ENCODE measurements around the gene CR1L.
"Not testable (repeated sequence)": the region's sequence is repeated elsewhere in the genome, so short reads cannot be mapped to it uniquely, and the experiment has no call there.

DNA sequence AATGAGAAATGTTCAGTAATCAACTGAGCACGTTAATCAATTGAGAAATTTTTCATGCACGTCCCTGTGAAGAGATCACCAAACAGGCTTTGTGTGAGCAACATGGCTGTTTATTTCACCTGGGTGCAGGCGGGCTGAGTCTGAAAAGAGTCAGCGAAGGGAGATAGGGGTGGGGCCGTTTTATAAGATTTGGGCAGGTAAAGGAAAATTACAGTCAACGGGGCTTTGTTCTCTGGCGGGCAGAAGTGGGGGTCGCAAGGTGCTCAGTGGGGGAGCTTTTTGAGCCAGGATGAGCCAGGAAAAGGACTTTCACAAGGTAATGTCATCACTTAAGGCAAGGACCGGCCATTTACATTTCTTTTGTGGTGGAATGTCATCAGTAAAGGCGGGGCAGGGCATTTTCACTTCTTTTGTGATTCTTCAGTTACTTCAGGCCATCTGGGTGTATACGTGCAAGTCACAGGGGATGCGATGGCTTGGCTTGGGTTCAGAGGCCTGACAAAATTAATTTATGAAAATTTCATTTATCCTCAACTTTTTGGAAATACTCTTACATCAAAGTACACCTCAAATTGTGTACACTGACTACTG, 11.1 kb upstream of the CR1L start:
- TF ChIP-seq, protein P1, sequence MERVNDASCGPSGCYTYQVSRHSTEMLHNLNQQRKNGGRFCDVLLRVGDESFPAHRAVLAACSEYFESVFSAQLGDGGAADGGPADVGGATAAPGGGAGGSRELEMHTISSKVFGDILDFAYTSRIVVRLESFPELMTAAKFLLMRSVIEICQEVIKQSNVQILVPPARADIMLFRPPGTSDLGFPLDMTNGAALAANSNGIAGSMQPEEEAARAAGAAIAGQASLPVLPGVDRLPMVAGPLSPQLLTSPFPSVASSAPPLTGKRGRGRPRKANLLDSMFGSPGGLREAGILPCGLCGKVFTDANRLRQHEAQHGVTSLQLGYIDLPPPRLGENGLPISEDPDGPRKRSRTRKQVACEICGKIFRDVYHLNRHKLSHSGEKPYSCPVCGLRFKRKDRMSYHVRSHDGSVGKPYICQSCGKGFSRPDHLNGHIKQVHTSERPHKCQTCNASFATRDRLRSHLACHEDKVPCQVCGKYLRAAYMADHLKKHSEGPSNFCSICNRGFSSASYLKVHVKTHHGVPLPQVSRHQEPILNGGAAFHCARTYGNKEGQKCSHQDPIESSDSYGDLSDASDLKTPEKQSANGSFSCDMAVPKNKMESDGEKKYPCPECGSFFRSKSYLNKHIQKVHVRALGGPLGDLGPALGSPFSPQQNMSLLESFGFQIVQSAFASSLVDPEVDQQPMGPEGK (CRISPR knock-in tag; IDR thresholded peaks at IDR 0.05; ENCODE audit: borderline replicate concordance): not testable (repeated sequence)
- not testable (repeated sequence) for TF ChIP-seq CSDC2 (CRISPR knock-in tag; IDR thresholded peaks at IDR 0.05); ZNF70 (CRISPR knock-in tag; IDR thresholded peaks at IDR 0.05); ISL1 (CRISPR knock-in tag; IDR thresholded peaks at IDR 0.05); TCF4 (CRISPR knock-in tag; IDR thresholded peaks at IDR 0.05; ENCODE audit: borderline replicate concordance); ZFP30 (CRISPR knock-in tag; IDR thresholded peaks at IDR 0.05); OSR1 (CRISPR knock-in tag; IDR thresholded peaks at IDR 0.05)
- TF ChIP-seq, protein P2, sequence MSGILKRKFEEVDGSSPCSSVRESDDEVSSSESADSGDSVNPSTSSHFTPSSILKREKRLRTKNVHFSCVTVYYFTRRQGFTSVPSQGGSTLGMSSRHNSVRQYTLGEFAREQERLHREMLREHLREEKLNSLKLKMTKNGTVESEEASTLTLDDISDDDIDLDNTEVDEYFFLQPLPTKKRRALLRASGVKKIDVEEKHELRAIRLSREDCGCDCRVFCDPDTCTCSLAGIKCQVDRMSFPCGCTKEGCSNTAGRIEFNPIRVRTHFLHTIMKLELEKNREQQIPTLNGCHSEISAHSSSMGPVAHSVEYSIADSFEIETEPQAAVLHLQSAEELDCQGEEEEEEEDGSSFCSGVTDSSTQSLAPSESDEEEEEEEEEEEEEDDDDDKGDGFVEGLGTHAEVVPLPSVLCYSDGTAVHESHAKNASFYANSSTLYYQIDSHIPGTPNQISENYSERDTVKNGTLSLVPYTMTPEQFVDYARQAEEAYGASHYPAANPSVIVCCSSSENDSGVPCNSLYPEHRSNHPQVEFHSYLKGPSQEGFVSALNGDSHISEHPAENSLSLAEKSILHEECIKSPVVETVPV (CRISPR knock-in tag; IDR thresholded peaks at IDR 0.05): not testable (repeated sequence)

All from SK-N-SH treated with all-trans-retinoic acid at 6 μM for 48 hours (cell line).